ENCODE data around the gene KCNJ9. TPM values are rescaled to one million over a fixed set of nuclear protein-coding genes. Genes with fewer than 3 reads are reported as not detected.

KCNJ9 gene
- total RNA-seq, 1 experiment from 2014 or later, result not detected

DNA sequence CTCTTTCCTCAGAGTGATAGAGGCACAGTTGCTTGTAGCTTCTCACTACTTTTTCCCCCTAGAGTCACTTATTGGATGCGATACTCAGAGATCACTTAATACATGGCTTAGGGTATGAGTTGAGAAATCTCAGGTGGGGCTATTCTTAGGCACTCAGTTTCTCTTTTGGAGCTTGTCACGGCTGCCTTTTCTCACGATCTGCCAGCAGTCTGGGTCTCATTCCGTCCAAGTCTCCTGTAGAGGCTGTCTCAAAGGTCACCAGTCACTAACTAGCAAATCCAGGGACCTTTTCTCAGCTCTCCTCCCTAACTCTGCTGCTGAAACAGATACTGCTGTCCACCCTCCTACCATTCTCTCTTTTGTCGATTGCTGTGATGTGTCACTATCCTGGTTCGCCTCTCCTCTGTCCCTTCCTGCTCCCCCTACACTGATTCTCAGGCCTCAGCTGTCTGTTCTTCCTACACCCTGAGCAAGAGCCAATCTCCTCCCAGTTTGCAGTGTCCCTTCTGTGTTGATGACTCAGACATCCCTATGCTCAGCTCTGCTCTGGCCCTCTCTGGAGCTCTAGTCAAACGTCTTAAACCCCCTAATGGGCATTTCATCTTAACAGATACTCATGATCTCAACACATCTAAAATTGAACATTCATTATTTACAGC lies 46.7 kb downstream of the KCNJ9 start:
- no peak overlapping the region for H3K27ac Mint-ChIP-seq (ENCODE audit: unreplicated experiment)
- H3K4me1 Mint-ChIP-seq (ENCODE audit: low read depth, unreplicated experiment), result peaks cover 15% of the 10 kb centered on the region
- DNase-seq, result no peak
- H3K36me3 Mint-ChIP-seq (ENCODE audit: insufficient read depth, unreplicated experiment), result peaks cover 9% of the 10 kb centered on the region
- no peaks in the 10 kb centered on the region for H3K9me3 Mint-ChIP-seq (ENCODE audit: low read depth, unreplicated experiment)
- TF ChIP-seq, protein P1, sequence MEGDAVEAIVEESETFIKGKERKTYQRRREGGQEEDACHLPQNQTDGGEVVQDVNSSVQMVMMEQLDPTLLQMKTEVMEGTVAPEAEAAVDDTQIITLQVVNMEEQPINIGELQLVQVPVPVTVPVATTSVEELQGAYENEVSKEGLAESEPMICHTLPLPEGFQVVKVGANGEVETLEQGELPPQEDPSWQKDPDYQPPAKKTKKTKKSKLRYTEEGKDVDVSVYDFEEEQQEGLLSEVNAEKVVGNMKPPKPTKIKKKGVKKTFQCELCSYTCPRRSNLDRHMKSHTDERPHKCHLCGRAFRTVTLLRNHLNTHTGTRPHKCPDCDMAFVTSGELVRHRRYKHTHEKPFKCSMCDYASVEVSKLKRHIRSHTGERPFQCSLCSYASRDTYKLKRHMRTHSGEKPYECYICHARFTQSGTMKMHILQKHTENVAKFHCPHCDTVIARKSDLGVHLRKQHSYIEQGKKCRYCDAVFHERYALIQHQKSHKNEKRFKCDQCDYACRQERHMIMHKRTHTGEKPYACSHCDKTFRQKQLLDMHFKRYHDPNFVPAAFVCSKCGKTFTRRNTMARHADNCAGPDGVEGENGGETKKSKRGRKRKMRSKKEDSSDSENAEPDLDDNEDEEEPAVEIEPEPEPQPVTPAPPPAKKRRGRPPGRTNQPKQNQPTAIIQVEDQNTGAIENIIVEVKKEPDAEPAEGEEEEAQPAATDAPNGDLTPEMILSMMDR (IDR thresholded peaks at IDR 0.05; ENCODE audit: unreplicated experiment), result no peak
- intact Hi-C loops (cut with micrococcal nuclease; ENCODE audit: unreplicated experiment), result no loop called here
- H3K4me3 Mint-ChIP-seq (ENCODE audit: low read depth, unreplicated experiment), result no peak overlapping the region
- BruUV-seq (replicated peaks), result no TSS peak
- CTCF ChIA-PET, result no interaction called here
- H3K27me3 Mint-ChIP-seq (ENCODE audit: unreplicated experiment), result peaks cover 55% of the 10 kb centered on the region

DNA sequence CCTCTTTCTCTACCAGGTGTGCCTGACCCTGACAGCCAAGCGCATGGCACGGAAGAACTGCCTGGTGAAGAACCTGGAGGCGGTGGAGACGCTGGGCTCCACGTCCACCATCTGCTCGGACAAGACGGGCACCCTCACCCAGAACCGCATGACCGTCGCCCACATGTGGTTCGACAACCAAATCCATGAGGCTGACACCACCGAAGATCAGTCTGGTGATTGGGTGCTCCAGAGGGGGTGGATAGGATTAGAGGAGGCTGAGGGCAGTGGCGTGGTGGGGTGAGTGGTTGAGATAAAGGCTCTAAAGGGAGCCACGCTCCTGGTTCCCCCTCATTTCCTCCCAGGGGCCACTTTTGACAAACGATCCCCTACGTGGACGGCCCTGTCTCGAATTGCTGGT lies 47.3 kb downstream of the KCNJ9 start:
- Mint-ChIP-seq H3K27ac (ENCODE audit: unreplicated experiment) (no peak overlapping the region), H3K36me3 (ENCODE audit: insufficient read depth, unreplicated experiment) (peaks cover 6% of the 10 kb centered on the region), H3K9me3 (ENCODE audit: low read depth, unreplicated experiment) (no peaks in the 10 kb centered on the region), H3K27me3 (ENCODE audit: unreplicated experiment) (peaks cover 61% of the 10 kb centered on the region), H3K4me1 (ENCODE audit: low read depth, unreplicated experiment) (peaks cover 15% of the 10 kb centered on the region), H3K4me3 (ENCODE audit: low read depth, unreplicated experiment) (no peak overlapping the region)
- intact Hi-C loops (cut with micrococcal nuclease; ENCODE audit: unreplicated experiment), result no loop called here
- CTCF ChIA-PET, result no interaction called here
- TF ChIP-seq, protein P1 (IDR thresholded peaks at IDR 0.05; ENCODE audit: unreplicated experiment), result no peak
- no TSS peak for BruUV-seq (replicated peaks)
- DNase-seq, result no peak

GRCh38 chr1:160129046-160129445 lies 47.7 kb downstream of the KCNJ9 start:
- CTCF ChIA-PET, result no interaction called here
- peaks cover 65% of the 10 kb centered on the region for H3K27me3 Mint-ChIP-seq (ENCODE audit: unreplicated experiment)

DNA sequence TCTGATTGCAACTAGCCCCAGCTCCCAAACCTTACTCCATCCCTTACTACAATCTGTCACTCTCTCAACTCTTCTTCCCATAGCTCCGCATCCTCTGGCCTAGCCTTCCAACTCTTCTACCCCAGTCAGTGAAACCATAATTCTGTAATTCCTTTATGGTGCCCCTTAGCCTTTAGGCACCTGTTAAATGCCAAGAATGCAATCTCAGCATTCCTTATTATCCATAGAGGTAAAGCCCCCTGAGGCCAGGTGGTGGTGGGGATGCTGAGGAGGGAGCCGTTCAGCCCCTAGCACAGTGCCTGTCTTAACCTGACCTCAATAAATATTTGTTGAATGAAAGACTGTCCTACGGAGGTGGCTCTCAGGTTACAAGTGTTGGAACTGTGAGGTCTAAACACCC lies 48.2 kb downstream of the KCNJ9 start:
- intact Hi-C loops (cut with micrococcal nuclease; ENCODE audit: unreplicated experiment), result no loop called here
- Mint-ChIP-seq H3K27ac (ENCODE audit: unreplicated experiment) (no peak overlapping the region), H3K4me1 (ENCODE audit: low read depth, unreplicated experiment) (peaks cover 6% of the 10 kb centered on the region), H3K36me3 (ENCODE audit: insufficient read depth, unreplicated experiment) (peaks cover 5% of the 10 kb centered on the region), H3K4me3 (ENCODE audit: low read depth, unreplicated experiment) (no peak overlapping the region), H3K27me3 (ENCODE audit: unreplicated experiment) (peaks cover 71% of the 10 kb centered on the region), H3K9me3 (ENCODE audit: low read depth, unreplicated experiment) (no peaks in the 10 kb centered on the region)
- TF ChIP-seq, protein P1 (IDR thresholded peaks at IDR 0.05; ENCODE audit: unreplicated experiment), result no peak
- no TSS peak for BruUV-seq (replicated peaks)
- CTCF ChIA-PET, result no interaction called here
- no peak for DNase-seq

More at GRCh38 chr1:160129046-160129445, 47.7 kb downstream of the KCNJ9 start:
- TF ChIP-seq, protein P1 (IDR thresholded peaks at IDR 0.05; ENCODE audit: unreplicated experiment), result no peak
- Mint-ChIP-seq H3K27ac (ENCODE audit: unreplicated experiment) (no peak overlapping the region), H3K4me3 (ENCODE audit: low read depth, unreplicated experiment) (no peak overlapping the region), H3K36me3 (ENCODE audit: insufficient read depth, unreplicated experiment) (peaks cover 6% of the 10 kb centered on the region), H3K9me3 (ENCODE audit: low read depth, unreplicated experiment) (no peaks in the 10 kb centered on the region), H3K4me1 (ENCODE audit: low read depth, unreplicated experiment) (peaks cover 11% of the 10 kb centered on the region)
- DNase-seq, result no peak
- BruUV-seq (replicated peaks), result no TSS peak
- intact Hi-C loops (cut with micrococcal nuclease; ENCODE audit: unreplicated experiment), result no loop called here

Data from Calu3 (cell line).